GM19372 (cell line): ENCODE results near the gene SYNPO2L.
A peak's percentile ranks its signal among the peaks of the same experiment; 100 is the strongest.

Source experiments
- ATAC-seq: cut with Tn5 transposase; IDR thresholded peaks from one replicate; pipeline ENCODE4 v1.9.1; 2021; ENCODE audit warnings: mild to moderate bottlenecking, low read depth, moderate library complexity; ENCODE audit not compliant: unreplicated experiment

SYNPO2L gene

GRCh38 chr10:73649876-73650536 lies 5.8 kb downstream of the SYNPO2L start:
- ATAC-seq, result no peak

GRCh38 chr10:73648975-73649829 lies 6.6 kb downstream of the SYNPO2L start:
- no peak for ATAC-seq

- no peak for ATAC-seq
Measured at GRCh38 chr10:73647875-73648651, 7.8 kb downstream of the SYNPO2L start.

- ATAC-seq, result no peak
Measured at GRCh38 chr10:73647211-73647874, 8.5 kb downstream of the SYNPO2L start.

- ATAC-seq, result no peak
Measured at GRCh38 chr10:73646598-73647041, 9.2 kb downstream of the SYNPO2L start.

GRCh38 chr10:73645251-73645650 lies 10.6 kb downstream of the SYNPO2L start:
- no peak for ATAC-seq

- ATAC-seq, result no peak
Measured at GRCh38 chr10:73644767-73645166, 11.1 kb downstream of the SYNPO2L start.

- peak; percentile 54 for ATAC-seq
Measured at GRCh38 chr10:73644015-73644743, 11.7 kb downstream of the SYNPO2L start.

GRCh38 chr10:73643362-73643761 lies 12.5 kb downstream of the SYNPO2L start:
- no peak for ATAC-seq

- ATAC-seq, result no peak
Measured at GRCh38 chr10:73641328-73642060, 14.3 kb downstream of the SYNPO2L start, which contains the start of gene MYOZ1. MYOZ1 (minus strand) TSS chr10:73641474; CDS start chr10:73640017, 1,457 bp downstream.

- no peak for ATAC-seq
Measured at GRCh38 chr10:73639286-73639685, 16.5 kb downstream of the SYNPO2L start.

GRCh38 chr10:73635781-73636180 lies 20.0 kb downstream of the SYNPO2L start:
- no peak for ATAC-seq

GRCh38 chr10:73634421-73634820 lies 21.4 kb downstream of the SYNPO2L start:
- no peak for ATAC-seq

- no peak for ATAC-seq
Measured at GRCh38 chr10:73629165-73629564, 26.7 kb downstream of the SYNPO2L start.

- no peak for ATAC-seq
Measured at GRCh38 chr10:73628405-73628804, 27.4 kb downstream of the SYNPO2L start.

- ATAC-seq, result no peak
Measured at GRCh38 chr10:73627300-73627699, 28.5 kb downstream of the SYNPO2L start.

GRCh38 chr10:73625884-73626752 lies 29.7 kb downstream of the SYNPO2L start:
- ATAC-seq, result peak; percentile 91
